GM23338 (cell line): ENCODE results near the gene TBX18. TPM values are rescaled to one million over a fixed set of nuclear protein-coding genes. Genes with fewer than 3 reads are reported as not detected.

Experiments
- ATAC-seq: fragments of 200-7000 bp; cut with Tn5 transposase; 3 replicates; pipeline ENCODE4 v1.9.1; 2020
- DNase-seq: peaks from one replicate; pipeline ENCODE4 v3.0.0-alpha.2; 2015; ENCODE audit warnings: low spot score
- H2AFZ ChIP-seq: fragments of 200-600 bp; sonication (generic); 2 replicates; pipeline ENCODE4 v1.8.0; 2016; ENCODE audit warnings: antibody characterized with exemption, mild to moderate bottlenecking, moderate library complexity
- H3F3A ChIP-seq: fragments of 200-600 bp; sonication (generic); replicated peaks from 2 replicates; pipeline ENCODE4 v1.8.0; 2017; ENCODE audit warnings: antibody characterized with exemption, mixed run types, low read depth
- H3K27ac ChIP-seq: fragments of 200-600 bp; sonication (generic); 2 replicates; pipeline ENCODE4 v1.6.1; 2016; ENCODE audit warnings: low read depth
- H3K27me3 ChIP-seq: fragments of 200-600 bp; sonication (generic); 2 replicates; pipeline ENCODE4 v1.8.0; 2016; ENCODE audit warnings: mild to moderate bottlenecking, mixed run types, moderate library complexity; ENCODE audit not compliant: insufficient read depth
- H3K36me3 ChIP-seq: fragments of 200-600 bp; sonication (generic); 2 replicates; pipeline ENCODE4 v1.8.0; 2016; ENCODE audit warnings: mild to moderate bottlenecking; ENCODE audit not compliant: insufficient read depth
- H3K4me1 ChIP-seq: fragments of 200-600 bp; sonication (generic); 2 replicates; pipeline ENCODE4 v1.8.0; 2016; ENCODE audit warnings: mild to moderate bottlenecking, moderate library complexity; ENCODE audit not compliant: insufficient read depth
- H3K4me2 ChIP-seq: fragments of 200-600 bp; sonication (generic); 2 replicates; pipeline ENCODE4 v1.7.1; 2017; ENCODE audit warnings: mixed run types
- H3K4me3 ChIP-seq: fragments of 200-600 bp; sonication (generic); 2 replicates; pipeline ENCODE4 v1.6.1; 2016; ENCODE audit warnings: mixed run types
- H3K79me2 ChIP-seq: fragments of 200-600 bp; sonication (generic); replicated peaks from 2 replicates; pipeline ENCODE4 v1.8.0; 2017; ENCODE audit warnings: mild to moderate bottlenecking; ENCODE audit not compliant: insufficient read depth
- H3K9me2 ChIP-seq: fragments of 200-600 bp; sonication (generic); 2 replicates; pipeline ENCODE4 v1.8.0; 2017; ENCODE audit not compliant: insufficient read depth
- H4K20me1 ChIP-seq: fragments of 200-600 bp; sonication (generic); replicated peaks from 2 replicates; pipeline ENCODE4 v1.8.0; 2017; ENCODE audit warnings: mild to moderate bottlenecking; ENCODE audit not compliant: insufficient read depth
- H3K27ac Mint-ChIP-seq: 2 replicates; pipeline ENCODE4 v1.8.0; 2020; ENCODE audit warnings: inconsistent platforms, mild to moderate bottlenecking, moderate library complexity, mixed read lengths
- H3K27me3 Mint-ChIP-seq: 3 replicates; pipeline ENCODE4 v1.8.0; 2022; ENCODE audit warnings: low read depth, mild to moderate bottlenecking, moderate library complexity, mixed read lengths, inconsistent platforms; ENCODE audit not compliant: insufficient read depth, poor library complexity
- H3K36me3 Mint-ChIP-seq: 3 replicates; pipeline ENCODE4 v1.8.0; 2021; ENCODE audit warnings: low read depth, mild to moderate bottlenecking, inconsistent platforms, moderate library complexity, mixed read lengths
- H3K4me1 Mint-ChIP-seq: 3 replicates; pipeline ENCODE4 v1.8.0; 2020; ENCODE audit warnings: mild to moderate bottlenecking, inconsistent platforms, mixed read lengths
- H3K4me3 Mint-ChIP-seq: 3 replicates; pipeline ENCODE4 v1.8.0; 2021; ENCODE audit warnings: moderate library complexity, mild to moderate bottlenecking, inconsistent platforms, mixed read lengths
- H3K9me3 Mint-ChIP-seq: 3 replicates; pipeline ENCODE4 v1.8.0; 2020; ENCODE audit warnings: moderate library complexity, mild to moderate bottlenecking, inconsistent platforms, mixed read lengths
- CREB1 ChIP-seq: fragments of 250-450 bp; sonication (Bioruptor Pico); IDR thresholded peaks from 2 replicates; pipeline ENCODE4 v1.5.0; 2020; ENCODE audit warnings: low read depth, mild to moderate bottlenecking, moderate library complexity
- EZH2 ChIP-seq: fragments of 200-600 bp; sonication (generic); IDR thresholded peaks from one replicate; pipeline ENCODE4 v1.8.0; 2017; ENCODE audit warnings: antibody characterized with exemption, mild to moderate bottlenecking, low read depth; ENCODE audit not compliant: unreplicated experiment
- EZH2phosphoT487 ChIP-seq: fragments of 200-600 bp; sonication (generic); IDR thresholded peaks from one replicate; pipeline ENCODE4 v1.8.1; 2018; ENCODE audit warnings: antibody characterized with exemption; ENCODE audit not compliant: unreplicated experiment
- JUNB ChIP-seq: IDR thresholded peaks from one replicate; pipeline ENCODE4 v1.6.1; 2016; ENCODE audit warnings: antibody characterized with exemption; ENCODE audit not compliant: unreplicated experiment
- NANOG ChIP-seq: IDR thresholded peaks from 2 replicates; pipeline ENCODE4 v1.6.1; 2016; ENCODE audit warnings: antibody characterized with exemption, borderline replicate concordance
- POLR2AphosphoS5 ChIP-seq: IDR thresholded peaks from 2 replicates; pipeline ENCODE4 v1.6.1; 2016; ENCODE audit warnings: antibody characterized with exemption, low read depth
- REST ChIP-seq: IDR thresholded peaks from one replicate; pipeline ENCODE4 v1.6.1; 2018; ENCODE audit warnings: antibody characterized with exemption; ENCODE audit not compliant: unreplicated experiment
- STAT1 ChIP-seq: IDR thresholded peaks from one replicate; pipeline ENCODE4 v1.6.1; 2016; ENCODE audit warnings: antibody characterized with exemption; ENCODE audit not compliant: unreplicated experiment
- ZNF114 ChIP-seq: fragments of 250-450 bp; sonication (Bioruptor Pico); IDR thresholded peaks from 2 replicates; pipeline ENCODE4 v1.5.0; 2020; ENCODE audit warnings: mild to moderate bottlenecking, moderate library complexity
- ZNF331 ChIP-seq: fragments of 250-450 bp; sonication (Bioruptor Pico); IDR thresholded peaks from 2 replicates; pipeline ENCODE4 v1.5.0; 2020; ENCODE audit warnings: low read depth, mild to moderate bottlenecking, moderate library complexity
- polyA plus RNA-seq: library from polyadenylated mRNA; unstranded; fragments of >200 nt; fragmentation: Nextera tagmentation; extraction: Ambion mirVana; gene quantifications from 2 replicates; pipeline ENCODE4 v1.2.1, GENCODE V29; 2016
- total RNA-seq: library from RNA; depleted of rRNA; stranded (reverse); fragments of >200 nt; shearing (Covaris generic); gene quantifications from 2 replicates; pipeline ENCODE4 v1.2.3, GENCODE V29; 2014
- TF ChIP-seq, protein P1 (sequence below): IDR thresholded peaks from 2 replicates; pipeline ENCODE4 v1.6.1; 2016; ENCODE audit warnings: antibody characterized with exemption
- TF ChIP-seq, protein P2 (sequence below): fragments of 250-450 bp; sonication (Bioruptor Pico); IDR thresholded peaks from 2 replicates; pipeline ENCODE4 v1.5.0; 2020; ENCODE audit warnings: mild to moderate bottlenecking, moderate library complexity
- TF ChIP-seq, protein P3 (sequence below), 2 experiments: fragments of 200-600 bp in 1 of 2; sonication (generic) in 1 of 2; conservative IDR thresholded peaks; 2 replicates each; pipeline versions ENCODE4 v1.5.1 to v1.6.1; 2016 to 2017; ENCODE audit warnings: antibody characterized with exemption in 2 of 2, low read depth in 2 of 2, mild to moderate bottlenecking in 2 of 2, moderate library complexity in 1 of 2

Gene TBX18
- total and polyA plus RNA-seq, 2 experiments from 2014 or later, result 0.03 TPM; not detected in 1

- no peaks in the 10 kb centered on the region for H3K9me2 ChIP-seq
- DNase-seq (no peak), ATAC-seq (no peak)
- H2AFZ ChIP-seq, result no peak overlapping the region
- Mint-ChIP-seq H3K4me3 (no peak overlapping the region), H3K9me3 (peaks cover 8% of the 10 kb centered on the region; the same call in 2 of the 3 replicates), H3K4me1 (peaks cover 17% of the 10 kb centered on the region), H3K27me3 (peaks cover 54% of the 10 kb centered on the region), H3K27ac (no peak overlapping the region), H3K36me3 (no peaks in the 10 kb centered on the region)
- H3F3A ChIP-seq, result no peaks in the 10 kb centered on the region; the same call in 1 of the 2 replicates
- H4K20me1 ChIP-seq, result peaks cover 8% of the 10 kb centered on the region
- H3K4me1 ChIP-seq, result peaks cover 6% of the 10 kb centered on the region; the same call in 1 of the 2 replicates
- H3K27me3 ChIP-seq, result peaks cover 74% of the 10 kb centered on the region
- no peak overlapping the region for H3K4me3 ChIP-seq
- TF ChIP-seq NANOG, result no peak
- TF ChIP-seq STAT1, result no peak
- no peak for TF ChIP-seq CREB1
- TF ChIP-seq EZH2, result no peak
- TF ChIP-seq EZH2phosphoT487, result no peak
- TF ChIP-seq, protein P1, sequence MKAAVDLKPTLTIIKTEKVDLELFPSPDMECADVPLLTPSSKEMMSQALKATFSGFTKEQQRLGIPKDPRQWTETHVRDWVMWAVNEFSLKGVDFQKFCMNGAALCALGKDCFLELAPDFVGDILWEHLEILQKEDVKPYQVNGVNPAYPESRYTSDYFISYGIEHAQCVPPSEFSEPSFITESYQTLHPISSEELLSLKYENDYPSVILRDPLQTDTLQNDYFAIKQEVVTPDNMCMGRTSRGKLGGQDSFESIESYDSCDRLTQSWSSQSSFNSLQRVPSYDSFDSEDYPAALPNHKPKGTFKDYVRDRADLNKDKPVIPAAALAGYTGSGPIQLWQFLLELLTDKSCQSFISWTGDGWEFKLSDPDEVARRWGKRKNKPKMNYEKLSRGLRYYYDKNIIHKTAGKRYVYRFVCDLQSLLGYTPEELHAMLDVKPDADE, result no peak
- TF ChIP-seq POLR2AphosphoS5, result no peak
- TF ChIP-seq, protein P2, sequence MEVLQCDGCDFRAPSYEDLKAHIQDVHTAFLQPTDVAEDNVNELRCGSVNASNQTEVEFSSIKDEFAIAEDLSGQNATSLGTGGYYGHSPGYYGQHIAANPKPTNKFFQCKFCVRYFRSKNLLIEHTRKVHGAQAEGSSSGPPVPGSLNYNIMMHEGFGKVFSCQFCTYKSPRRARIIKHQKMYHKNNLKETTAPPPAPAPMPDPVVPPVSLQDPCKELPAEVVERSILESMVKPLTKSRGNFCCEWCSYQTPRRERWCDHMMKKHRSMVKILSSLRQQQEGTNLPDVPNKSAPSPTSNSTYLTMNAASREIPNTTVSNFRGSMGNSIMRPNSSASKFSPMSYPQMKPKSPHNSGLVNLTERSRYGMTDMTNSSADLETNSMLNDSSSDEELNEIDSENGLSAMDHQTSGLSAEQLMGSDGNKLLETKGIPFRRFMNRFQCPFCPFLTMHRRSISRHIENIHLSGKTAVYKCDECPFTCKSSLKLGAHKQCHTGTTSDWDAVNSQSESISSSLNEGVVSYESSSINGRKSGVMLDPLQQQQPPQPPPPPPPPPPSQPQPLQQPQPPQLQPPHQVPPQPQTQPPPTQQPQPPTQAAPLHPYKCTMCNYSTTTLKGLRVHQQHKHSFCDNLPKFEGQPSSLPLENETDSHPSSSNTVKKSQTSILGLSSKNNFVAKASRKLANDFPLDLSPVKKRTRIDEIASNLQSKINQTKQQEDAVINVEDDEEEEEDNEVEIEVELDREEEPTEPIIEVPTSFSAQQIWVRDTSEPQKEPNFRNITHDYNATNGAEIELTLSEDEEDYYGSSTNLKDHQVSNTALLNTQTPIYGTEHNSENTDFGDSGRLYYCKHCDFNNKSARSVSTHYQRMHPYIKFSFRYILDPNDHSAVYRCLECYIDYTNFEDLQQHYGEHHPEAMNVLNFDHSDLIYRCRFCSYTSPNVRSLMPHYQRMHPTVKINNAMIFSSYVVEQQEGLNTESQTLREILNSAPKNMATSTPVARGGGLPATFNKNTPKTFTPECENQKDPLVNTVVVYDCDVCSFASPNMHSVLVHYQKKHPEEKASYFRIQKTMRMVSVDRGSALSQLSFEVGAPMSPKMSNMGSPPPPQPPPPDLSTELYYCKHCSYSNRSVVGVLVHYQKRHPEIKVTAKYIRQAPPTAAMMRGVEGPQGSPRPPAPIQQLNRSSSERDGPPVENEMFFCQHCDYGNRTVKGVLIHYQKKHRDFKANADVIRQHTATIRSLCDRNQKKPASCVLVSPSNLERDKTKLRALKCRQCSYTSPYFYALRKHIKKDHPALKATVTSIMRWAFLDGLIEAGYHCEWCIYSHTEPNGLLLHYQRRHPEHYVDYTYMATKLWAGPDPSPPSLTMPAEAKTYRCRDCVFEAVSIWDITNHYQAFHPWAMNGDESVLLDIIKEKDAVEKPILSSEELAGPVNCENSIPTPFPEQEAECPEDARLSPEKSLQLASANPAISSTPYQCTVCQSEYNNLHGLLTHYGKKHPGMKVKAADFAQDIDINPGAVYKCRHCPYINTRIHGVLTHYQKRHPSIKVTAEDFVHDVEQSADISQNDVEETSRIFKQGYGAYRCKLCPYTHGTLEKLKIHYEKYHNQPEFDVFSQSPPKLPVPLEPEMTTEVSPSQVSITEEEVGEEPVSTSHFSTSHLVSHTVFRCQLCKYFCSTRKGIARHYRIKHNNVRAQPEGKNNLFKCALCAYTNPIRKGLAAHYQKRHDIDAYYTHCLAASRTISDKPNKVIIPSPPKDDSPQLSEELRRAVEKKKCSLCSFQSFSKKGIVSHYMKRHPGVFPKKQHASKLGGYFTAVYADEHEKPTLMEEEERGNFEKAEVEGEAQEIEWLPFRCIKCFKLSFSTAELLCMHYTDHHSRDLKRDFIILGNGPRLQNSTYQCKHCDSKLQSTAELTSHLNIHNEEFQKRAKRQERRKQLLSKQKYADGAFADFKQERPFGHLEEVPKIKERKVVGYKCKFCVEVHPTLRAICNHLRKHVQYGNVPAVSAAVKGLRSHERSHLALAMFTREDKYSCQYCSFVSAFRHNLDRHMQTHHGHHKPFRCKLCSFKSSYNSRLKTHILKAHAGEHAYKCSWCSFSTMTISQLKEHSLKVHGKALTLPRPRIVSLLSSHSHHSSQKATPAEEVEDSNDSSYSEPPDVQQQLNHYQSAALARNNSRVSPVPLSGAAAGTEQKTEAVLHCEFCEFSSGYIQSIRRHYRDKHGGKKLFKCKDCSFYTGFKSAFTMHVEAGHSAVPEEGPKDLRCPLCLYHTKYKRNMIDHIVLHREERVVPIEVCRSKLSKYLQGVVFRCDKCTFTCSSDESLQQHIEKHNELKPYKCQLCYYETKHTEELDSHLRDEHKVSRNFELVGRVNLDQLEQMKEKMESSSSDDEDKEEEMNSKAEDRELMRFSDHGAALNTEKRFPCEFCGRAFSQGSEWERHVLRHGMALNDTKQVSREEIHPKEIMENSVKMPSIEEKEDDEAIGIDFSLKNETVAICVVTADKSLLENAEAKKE (CRISPR knock-in tag), result no peak
- no peak for TF ChIP-seq ZNF331 (CRISPR knock-in tag)
- TF ChIP-seq, protein P3, sequence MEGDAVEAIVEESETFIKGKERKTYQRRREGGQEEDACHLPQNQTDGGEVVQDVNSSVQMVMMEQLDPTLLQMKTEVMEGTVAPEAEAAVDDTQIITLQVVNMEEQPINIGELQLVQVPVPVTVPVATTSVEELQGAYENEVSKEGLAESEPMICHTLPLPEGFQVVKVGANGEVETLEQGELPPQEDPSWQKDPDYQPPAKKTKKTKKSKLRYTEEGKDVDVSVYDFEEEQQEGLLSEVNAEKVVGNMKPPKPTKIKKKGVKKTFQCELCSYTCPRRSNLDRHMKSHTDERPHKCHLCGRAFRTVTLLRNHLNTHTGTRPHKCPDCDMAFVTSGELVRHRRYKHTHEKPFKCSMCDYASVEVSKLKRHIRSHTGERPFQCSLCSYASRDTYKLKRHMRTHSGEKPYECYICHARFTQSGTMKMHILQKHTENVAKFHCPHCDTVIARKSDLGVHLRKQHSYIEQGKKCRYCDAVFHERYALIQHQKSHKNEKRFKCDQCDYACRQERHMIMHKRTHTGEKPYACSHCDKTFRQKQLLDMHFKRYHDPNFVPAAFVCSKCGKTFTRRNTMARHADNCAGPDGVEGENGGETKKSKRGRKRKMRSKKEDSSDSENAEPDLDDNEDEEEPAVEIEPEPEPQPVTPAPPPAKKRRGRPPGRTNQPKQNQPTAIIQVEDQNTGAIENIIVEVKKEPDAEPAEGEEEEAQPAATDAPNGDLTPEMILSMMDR (conservative IDR thresholded peaks at IDR 0.05; ENCODE audit: low read depth in 2 of 2), result no peak
- no peak for TF ChIP-seq JUNB
- no peak for TF ChIP-seq ZNF114
- TF ChIP-seq REST, result no peak
- no peak overlapping the region for H3K4me2 ChIP-seq
- no peak overlapping the region for H3K27ac ChIP-seq
- no peaks in the 10 kb centered on the region for H3K79me2 ChIP-seq
- no peaks in the 10 kb centered on the region for H3K36me3 ChIP-seq
Observed at GRCh38 chr6:84776392-84776791, 12.0 kb upstream of the TBX18 start.
